ENCODE results near the gene ASB13. TPM values are rescaled to one million over a fixed set of nuclear protein-coding genes. Genes with fewer than 3 reads are reported as not detected.

The ASB13 gene
- polyA plus RNA-seq, 3 donors: 13.3 to 44.1 (median 37.8) TPM

DNA sequence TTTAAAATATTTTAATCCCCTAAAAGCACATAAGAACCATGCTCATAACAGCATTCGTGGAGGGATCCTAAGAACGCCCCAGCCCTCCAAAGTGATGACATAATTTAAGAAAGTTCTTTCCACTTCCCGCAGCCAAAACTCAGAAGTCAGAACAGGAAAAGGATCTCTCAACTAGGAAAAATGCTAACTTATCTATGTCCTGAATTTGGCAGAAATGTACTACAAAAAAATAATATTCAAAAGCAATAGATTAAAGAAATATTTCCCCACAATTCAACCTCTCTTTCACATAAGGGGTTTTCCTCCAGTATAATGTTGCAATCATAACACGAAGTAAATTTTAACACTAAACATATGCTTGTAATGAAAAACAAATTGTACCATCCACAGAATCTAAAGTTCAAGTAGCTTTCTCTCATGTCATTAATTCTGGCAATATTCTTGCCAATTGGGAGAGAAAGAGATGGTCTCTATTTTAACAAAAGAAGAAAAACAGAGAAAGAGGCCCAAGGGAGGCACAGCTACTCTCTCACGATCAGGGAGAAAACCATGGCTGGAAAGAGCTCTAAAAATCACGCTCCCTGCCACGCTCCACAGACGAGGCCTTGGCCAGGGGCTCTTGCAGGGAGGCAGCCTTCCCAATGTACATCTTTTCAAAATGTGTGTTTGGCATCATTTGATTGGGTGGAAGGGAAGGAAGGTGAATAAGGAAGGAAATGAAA lies 22.9 kb downstream of the ASB13 start:
- no peak overlapping the region for H3K4me3 Mint-ChIP-seq
- no peak overlapping the region for H3K9ac ChIP-seq (ENCODE audit: insufficient read depth, low read length, poor library complexity, severe bottlenecking)
- no peaks in the 10 kb centered on the region for H3K9me3 ChIP-seq (replicated peaks in 1 of 2; ENCODE audit: control insufficient read depth in 1 of 2, insufficient read depth in 1 of 2, low read length in 2 of 2)
- H2AFZ ChIP-seq (ENCODE audit: insufficient read depth, low read depth, low read length, poor library complexity, severe bottlenecking): no peak overlapping the region
- peaks cover 74 to 96% of the 10 kb centered on the region in 2 donors for H3K36me3 ChIP-seq (replicated peaks in 1 of 2; ENCODE audit: control insufficient read depth in 1 of 2, insufficient read depth in 2 of 2, low read length in 2 of 2)
- no peaks in the 10 kb centered on the region for H3K9me3 Mint-ChIP-seq
- H3K79me2 ChIP-seq (ENCODE audit: insufficient read depth, low read length): no peaks in the 10 kb centered on the region
- H3K36me3 Mint-ChIP-seq: peaks cover 87 to 95% of the 10 kb centered on the region in 2 donors
- no peak overlapping the region for H3K27ac Mint-ChIP-seq
- 100% methylated on average over 5 of the region's 8 CpGs for WGBS (ENCODE audit: insufficient coverage)
- no peak for DNase-seq
- no peak overlapping the region for H3K4me3 ChIP-seq (replicated peaks in 1 of 3; ENCODE audit: low read depth in 2 of 3, low read length in 3 of 3)
- H3K4me1 Mint-ChIP-seq: no peaks in the 10 kb centered on the region
- TF ChIP-seq, protein P1, sequence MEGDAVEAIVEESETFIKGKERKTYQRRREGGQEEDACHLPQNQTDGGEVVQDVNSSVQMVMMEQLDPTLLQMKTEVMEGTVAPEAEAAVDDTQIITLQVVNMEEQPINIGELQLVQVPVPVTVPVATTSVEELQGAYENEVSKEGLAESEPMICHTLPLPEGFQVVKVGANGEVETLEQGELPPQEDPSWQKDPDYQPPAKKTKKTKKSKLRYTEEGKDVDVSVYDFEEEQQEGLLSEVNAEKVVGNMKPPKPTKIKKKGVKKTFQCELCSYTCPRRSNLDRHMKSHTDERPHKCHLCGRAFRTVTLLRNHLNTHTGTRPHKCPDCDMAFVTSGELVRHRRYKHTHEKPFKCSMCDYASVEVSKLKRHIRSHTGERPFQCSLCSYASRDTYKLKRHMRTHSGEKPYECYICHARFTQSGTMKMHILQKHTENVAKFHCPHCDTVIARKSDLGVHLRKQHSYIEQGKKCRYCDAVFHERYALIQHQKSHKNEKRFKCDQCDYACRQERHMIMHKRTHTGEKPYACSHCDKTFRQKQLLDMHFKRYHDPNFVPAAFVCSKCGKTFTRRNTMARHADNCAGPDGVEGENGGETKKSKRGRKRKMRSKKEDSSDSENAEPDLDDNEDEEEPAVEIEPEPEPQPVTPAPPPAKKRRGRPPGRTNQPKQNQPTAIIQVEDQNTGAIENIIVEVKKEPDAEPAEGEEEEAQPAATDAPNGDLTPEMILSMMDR (IDR thresholded peaks at IDR 0.05): no peak
- no peaks in the 10 kb centered on the region for H3K27me3 ChIP-seq (ENCODE audit: control insufficient read depth in 2 of 2, insufficient read depth in 2 of 2, low read length in 2 of 2)
- intact Hi-C loops (cut with micrococcal nuclease): no loop called here
- no peak overlapping the region for H3K27ac ChIP-seq (ENCODE audit: low read depth in 1 of 2, low read length in 2 of 2)
- H3K4me2 ChIP-seq (replicated peaks; ENCODE audit: extremely low read depth, low read length, poor library complexity, severe bottlenecking): no peak overlapping the region
- H3K27me3 Mint-ChIP-seq (ENCODE audit: low read depth in 3 of 3): no peaks in the 10 kb centered on the region
- no peaks in the 10 kb centered on the region for H4K20me1 ChIP-seq (ENCODE audit: insufficient read depth, low read length)
- no peaks in the 10 kb centered on the region for H3K4me1 ChIP-seq (ENCODE audit: control insufficient read depth in 1 of 2, insufficient read depth in 2 of 2, low read length in 2 of 2)

DNA sequence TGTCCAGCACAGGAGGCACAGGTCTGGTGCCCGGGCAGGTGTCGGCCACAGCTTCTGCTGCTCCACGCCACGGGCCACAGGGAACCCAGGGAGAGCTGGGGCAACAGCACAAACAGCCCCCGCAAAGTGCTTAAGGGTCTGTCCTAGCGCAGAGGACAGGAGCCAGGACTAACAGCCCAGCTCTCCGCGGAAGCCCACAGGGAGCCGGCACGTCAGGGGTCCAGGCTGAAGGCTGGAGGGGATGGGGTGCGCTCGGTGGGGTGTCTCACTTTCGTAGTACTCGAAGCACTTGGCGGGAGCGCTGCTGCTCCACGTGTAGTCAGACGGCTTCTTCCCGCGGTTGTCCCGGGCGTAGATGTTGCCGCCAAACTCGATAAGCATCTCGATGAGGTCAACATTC lies 24.9 kb downstream of the ASB13 start:
- Histone ChIP-seq H3K4me2 (replicated peaks; ENCODE audit: extremely low read depth, low read length, poor library complexity, severe bottlenecking) (no peak overlapping the region), H3K36me3 (replicated peaks in 1 of 2; ENCODE audit: control insufficient read depth in 1 of 2, insufficient read depth in 2 of 2, low read length in 2 of 2) (peaks cover 62 to 80% of the 10 kb centered on the region in 2 donors), H3K27me3 (ENCODE audit: control insufficient read depth in 2 of 2, insufficient read depth in 2 of 2, low read length in 2 of 2) (no peaks in the 10 kb centered on the region), H2AFZ (ENCODE audit: insufficient read depth, low read depth, low read length, poor library complexity, severe bottlenecking) (no peak overlapping the region), H3K9me3 (replicated peaks in 1 of 2; ENCODE audit: control insufficient read depth in 1 of 2, insufficient read depth in 1 of 2, low read length in 2 of 2) (no peaks in the 10 kb centered on the region), H3K4me1 (ENCODE audit: control insufficient read depth in 1 of 2, insufficient read depth in 2 of 2, low read length in 2 of 2) (no peaks in the 10 kb centered on the region), H3K79me2 (ENCODE audit: insufficient read depth, low read length) (no peaks in the 10 kb centered on the region), H4K20me1 (ENCODE audit: insufficient read depth, low read length) (no peaks in the 10 kb centered on the region), H3K4me3 (replicated peaks in 1 of 3; ENCODE audit: low read depth in 2 of 3, low read length in 3 of 3) (no peak overlapping the region), H3K27ac (ENCODE audit: low read depth in 1 of 2, low read length in 2 of 2) (no peak overlapping the region), H3K9ac (ENCODE audit: insufficient read depth, low read length, poor library complexity, severe bottlenecking) (no peak overlapping the region)
- WGBS (ENCODE audit: insufficient coverage): 98% methylated on average over 22 of the region's 25 CpGs
- intact Hi-C loops (cut with micrococcal nuclease): no loop called here
- no peaks in the 10 kb centered on the region for H3K9me3 Mint-ChIP-seq
- TF ChIP-seq, protein P1 (IDR thresholded peaks at IDR 0.05): no peak
- H3K4me1 Mint-ChIP-seq: no peaks in the 10 kb centered on the region
- DNase-seq: no peak
- no peak overlapping the region for H3K27ac Mint-ChIP-seq
- H3K27me3 Mint-ChIP-seq (ENCODE audit: low read depth in 3 of 3): peaks cover 0 to 2% (median 0%) of the 10 kb centered on the region in 3 donors
- H3K4me3 Mint-ChIP-seq: no peak overlapping the region
- H3K36me3 Mint-ChIP-seq: peaks cover 76 to 80% of the 10 kb centered on the region in 2 donors

All from CD14-positive monocyte (primary cell).